ENCODE measurements around the gene VPS37B.

VPS37B gene

GRCh38 chr12:122845041-122845864 is 50.7 kb downstream of the VPS37B start:
- TF ChIP-seq CTCF (IDR thresholded peaks at IDR 0.05): no peak
- peak overlapping the region; percentile 68 for H3K27ac Mint-ChIP-seq
- peaks cover 56% of the 10 kb centered on the region for H3K4me1 Mint-ChIP-seq
- H3K36me3 Mint-ChIP-seq (ENCODE audit: low read depth): peaks cover 6% of the 10 kb centered on the region
- H3K27me3 Mint-ChIP-seq (ENCODE audit: low read depth, poor library complexity): peaks cover 3% of the 10 kb centered on the region
- no peak overlapping the region for H3K4me3 Mint-ChIP-seq
- no peak for DNase-seq
- H3K9me3 Mint-ChIP-seq: no peaks in the 10 kb centered on the region

- Mint-ChIP-seq H3K27ac (no peak overlapping the region), H3K27me3 (ENCODE audit: low read depth, poor library complexity) (peaks cover 5% of the 10 kb centered on the region), H3K4me1 (peaks cover 57% of the 10 kb centered on the region)
Observed at GRCh38 chr12:122844366-122844971, 51.5 kb downstream of the VPS37B start.

GRCh38 chr12:122843455-122843854 is 52.5 kb downstream of the VPS37B start:
- peak overlapping the region; percentile 81 for H3K27ac Mint-ChIP-seq
- H3K9me3 Mint-ChIP-seq: no peaks in the 10 kb centered on the region
- no peak for TF ChIP-seq CTCF (IDR thresholded peaks at IDR 0.05)
- H3K4me1 Mint-ChIP-seq: peaks cover 63% of the 10 kb centered on the region
- H3K36me3 Mint-ChIP-seq (ENCODE audit: low read depth): peaks cover 12% of the 10 kb centered on the region
- no peak for DNase-seq
- H3K27me3 Mint-ChIP-seq (ENCODE audit: low read depth, poor library complexity): peaks cover 15% of the 10 kb centered on the region
- H3K4me3 Mint-ChIP-seq: no peak overlapping the region

More at GRCh38 chr12:122844366-122844971, 51.5 kb downstream of the VPS37B start:
- DNase-seq: no peak
- Mint-ChIP-seq H3K9me3 (no peaks in the 10 kb centered on the region), H3K36me3 (ENCODE audit: low read depth) (peaks cover 4% of the 10 kb centered on the region), H3K4me3 (no peak overlapping the region)
- no peak for TF ChIP-seq CTCF (IDR thresholded peaks at IDR 0.05)

- Mint-ChIP-seq H3K27ac (no peak overlapping the region), H3K4me3 (no peak overlapping the region), H3K4me1 (peaks cover 70% of the 10 kb centered on the region), H3K36me3 (ENCODE audit: low read depth) (peaks cover 19% of the 10 kb centered on the region), H3K27me3 (ENCODE audit: low read depth, poor library complexity) (peaks cover 22% of the 10 kb centered on the region), H3K9me3 (no peaks in the 10 kb centered on the region)
- DNase-seq: no peak
- no peak for TF ChIP-seq CTCF (IDR thresholded peaks at IDR 0.05)
Observed at GRCh38 chr12:122842505-122843405, 53.2 kb downstream of the VPS37B start.

- H3K4me3 Mint-ChIP-seq: peak overlapping the region; percentile 30
- peak overlapping the region; percentile 47 for H3K27ac Mint-ChIP-seq
- no peak for DNase-seq
Observed at GRCh38 chr12:122841544-122842321, 54.2 kb downstream of the VPS37B start.

More at GRCh38 chr12:122841544-122842321, 54.2 kb downstream of the VPS37B start:
- Mint-ChIP-seq H3K9me3 (no peaks in the 10 kb centered on the region), H3K4me1 (peaks cover 80% of the 10 kb centered on the region), H3K36me3 (ENCODE audit: low read depth) (peaks cover 23% of the 10 kb centered on the region), H3K27me3 (ENCODE audit: low read depth, poor library complexity) (peaks cover 32% of the 10 kb centered on the region)
- TF ChIP-seq CTCF (IDR thresholded peaks at IDR 0.05): no peak
